Mesenteric fat pad (tissue), 1 donor: ENCODE measurements around the gene TTC39C. TPM values are rescaled to one million over a fixed set of nuclear protein-coding genes. Genes with fewer than 3 reads are reported as not detected.

Experiments
- DNase-seq: peaks from one replicate; pipeline ENCODE4 v3.0.0-alpha.2; 2020; ENCODE audit warnings: low spot score
- long read RNA-seq: library from polyadenylated mRNA; unstranded; transcript quantifications from one replicate; pipeline ENCODE4 v2.0.0, GENCODE V29; 2020
- total RNA-seq: library from RNA; stranded (reverse); fragmentation: NEBNext Ultra II Directional; extraction: Animal tissue kit (Norgen Biotek cat#: 25700); gene quantifications from one replicate; pipeline ENCODE4 v1.2.1, GENCODE V29; 2021
- donor health status: DM: yes; HTN: yes; CAD: no.

TTC39C gene
- 46.7 TPM for total RNA-seq
- long read RNA-seq, partial matches to known transcripts = 2 of 27 reads
- long read RNA-seq, other reads (novel, unspliced or antisense) = 22 of 27 reads

GRCh38 chr18:24014062-24014985 lies at the start of gene TTC39C:
TTC39C (plus strand) TSS chr18:24014754; CDS start chr18:24014872, 118 bp downstream.
- peak; percentile 93 for DNase-seq

GRCh38 chr18:23966909-23967308 lies 47.6 kb upstream of the TTC39C start:
- no peak for DNase-seq

- no peak for DNase-seq
Measured at GRCh38 chr18:23967321-23968089, 47.0 kb upstream of the TTC39C start.

DNA sequence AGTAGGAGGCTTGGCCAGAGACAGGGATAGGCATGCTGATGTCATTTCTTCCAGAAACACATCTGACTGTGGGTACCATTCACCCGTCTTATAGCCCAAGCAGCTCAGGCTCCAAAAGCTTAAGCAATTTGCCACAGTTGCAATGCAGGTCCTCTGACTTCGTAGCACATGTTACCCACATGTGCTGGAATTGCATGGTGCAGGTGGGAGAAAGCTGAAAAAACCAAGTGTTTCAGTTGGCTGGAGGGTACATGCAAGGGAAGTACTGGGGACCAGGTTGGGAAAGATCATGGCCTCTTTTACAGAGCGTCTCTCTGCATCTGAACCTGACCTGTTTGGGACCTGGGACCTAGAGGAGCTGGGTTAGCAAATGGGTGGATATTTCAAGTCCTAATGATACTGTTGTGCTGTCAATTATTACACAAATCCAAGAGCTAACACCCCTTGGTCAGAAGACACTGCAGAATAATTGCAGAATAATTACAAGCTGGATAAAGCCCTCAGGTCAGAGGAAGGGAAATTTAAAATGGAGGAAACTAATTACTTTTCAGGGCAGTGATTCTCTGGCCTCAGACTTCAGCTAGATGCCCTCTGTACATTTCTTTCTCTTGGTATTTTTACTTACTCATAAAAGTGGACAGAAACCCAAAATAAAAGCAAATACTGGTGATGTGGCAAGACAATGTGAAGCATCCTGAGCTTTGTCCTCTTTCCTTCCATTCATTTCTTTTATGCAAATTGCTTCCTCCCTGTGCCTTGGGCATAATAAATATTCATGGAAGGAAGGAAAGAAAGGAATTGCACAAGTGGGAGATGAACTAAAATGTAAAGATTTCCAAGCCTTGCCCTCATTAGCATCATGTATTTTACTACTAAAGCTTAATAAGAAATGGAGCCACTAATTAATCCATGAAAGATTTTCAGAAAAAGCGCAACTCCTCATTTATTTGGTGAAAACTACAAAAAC lies 45.6 kb upstream of the TTC39C start:
- no peak for DNase-seq

GRCh38 chr18:23969664-23970063 lies 44.9 kb upstream of the TTC39C start:
- DNase-seq = no peak

DNA sequence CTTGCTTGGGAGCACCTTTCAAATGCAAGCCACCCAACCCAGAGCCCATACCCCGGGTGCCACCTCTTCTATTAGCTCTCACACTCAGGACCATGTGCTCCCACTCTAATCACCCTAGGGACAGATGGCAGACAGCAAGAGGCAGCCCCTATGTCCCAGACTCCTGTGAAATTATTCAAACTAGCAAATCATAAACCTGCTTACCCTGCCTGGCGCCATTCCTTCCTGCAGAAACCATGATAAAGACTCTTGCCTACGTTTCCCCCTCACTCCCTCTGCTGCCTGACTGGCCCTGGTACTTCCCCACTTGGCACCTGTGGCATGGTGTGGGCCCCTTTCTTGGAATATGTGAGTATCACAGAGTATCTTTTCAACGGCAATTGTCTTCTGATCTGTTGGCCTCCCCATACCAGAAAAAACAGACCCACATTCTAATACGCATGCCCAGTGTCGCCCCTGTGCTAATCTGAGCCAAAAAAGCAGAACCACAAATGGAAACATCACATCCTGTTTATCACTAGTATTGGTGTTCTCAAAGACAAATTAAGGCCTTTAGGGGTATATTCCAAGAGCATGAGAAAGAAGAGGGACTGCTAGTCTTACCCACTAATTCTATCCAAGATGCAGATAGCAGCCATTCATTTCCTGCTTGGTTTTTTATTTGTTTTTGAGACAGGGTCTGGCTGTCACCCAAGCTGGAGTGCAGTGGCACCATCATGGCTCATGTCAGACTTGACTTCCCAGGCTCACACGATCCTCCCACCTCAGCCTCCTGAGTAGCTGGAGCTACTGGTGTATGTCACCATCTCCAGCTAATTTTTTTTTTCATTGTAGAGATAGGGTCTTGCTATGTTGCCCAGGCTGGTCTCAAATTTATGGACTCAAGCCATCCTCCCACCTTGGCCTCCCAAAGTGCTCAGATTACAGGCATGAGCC lies 44.1 kb upstream of the TTC39C start:
- DNase-seq = no peak

GRCh38 chr18:23971097-23971440 lies 43.5 kb upstream of the TTC39C start:
- no peak for DNase-seq

GRCh38 chr18:23971666-23972230 lies 42.8 kb upstream of the TTC39C start:
- DNase-seq = no peak

DNA sequence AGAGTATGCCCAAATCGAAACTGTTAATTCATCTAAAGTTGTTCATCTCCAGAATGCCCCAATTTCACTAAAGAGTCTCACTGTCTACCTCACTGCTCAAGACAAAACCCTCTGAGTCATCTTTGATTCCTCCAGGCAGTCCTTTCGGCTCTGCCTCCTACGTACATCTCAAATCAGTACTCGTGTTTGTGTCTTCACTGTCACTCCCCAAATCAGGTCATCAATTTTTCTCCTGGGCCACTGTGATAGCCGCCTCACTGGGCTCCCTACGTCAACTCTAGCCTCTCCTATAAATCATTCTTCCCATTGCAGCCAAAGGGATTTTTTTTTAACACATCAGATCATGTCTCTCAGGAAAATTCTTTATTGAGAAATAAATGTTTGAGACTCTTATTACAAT lies 42.1 kb upstream of the TTC39C start:
- DNase-seq = no peak

GRCh38 chr18:23977103-23977502 lies 37.5 kb upstream of the TTC39C start:
- no peak for DNase-seq

DNA sequence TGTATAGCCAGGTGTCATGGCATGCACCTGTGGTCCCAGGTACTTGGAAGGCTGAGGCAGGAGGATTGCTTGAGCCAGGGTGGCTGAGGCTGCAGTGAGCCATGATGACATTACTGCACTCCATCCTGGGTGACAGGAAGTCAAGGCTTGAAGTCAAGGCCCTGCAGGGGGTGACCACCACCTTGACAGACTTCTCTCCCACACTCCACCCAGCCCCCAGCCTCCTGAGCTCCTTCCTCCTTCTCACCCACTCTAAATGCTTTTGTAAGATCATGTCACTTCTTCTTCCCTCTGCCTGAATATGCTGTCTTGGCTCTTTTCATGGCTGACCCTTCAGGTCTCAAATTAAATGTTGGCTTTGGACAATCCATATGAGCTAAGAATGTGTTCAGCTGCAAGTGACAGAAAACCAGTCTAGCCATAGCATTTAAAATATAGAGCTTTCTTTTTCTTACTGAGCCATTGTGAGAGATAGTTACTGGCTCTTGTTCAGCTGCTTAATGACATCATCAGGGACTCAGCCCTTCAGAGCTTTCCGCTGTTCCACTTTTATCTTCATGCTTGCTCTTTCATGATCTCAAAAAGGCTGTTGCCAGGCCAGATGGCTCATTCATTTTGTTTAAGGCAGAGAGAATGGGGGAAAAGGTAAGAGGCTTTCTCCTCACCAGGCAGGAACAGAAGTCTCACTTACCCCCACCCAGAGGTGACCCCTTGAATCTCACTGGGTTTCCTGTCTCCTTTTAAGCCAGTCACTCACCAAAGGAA lies 36.7 kb upstream of the TTC39C start:
- DNase-seq = no peak

DNA sequence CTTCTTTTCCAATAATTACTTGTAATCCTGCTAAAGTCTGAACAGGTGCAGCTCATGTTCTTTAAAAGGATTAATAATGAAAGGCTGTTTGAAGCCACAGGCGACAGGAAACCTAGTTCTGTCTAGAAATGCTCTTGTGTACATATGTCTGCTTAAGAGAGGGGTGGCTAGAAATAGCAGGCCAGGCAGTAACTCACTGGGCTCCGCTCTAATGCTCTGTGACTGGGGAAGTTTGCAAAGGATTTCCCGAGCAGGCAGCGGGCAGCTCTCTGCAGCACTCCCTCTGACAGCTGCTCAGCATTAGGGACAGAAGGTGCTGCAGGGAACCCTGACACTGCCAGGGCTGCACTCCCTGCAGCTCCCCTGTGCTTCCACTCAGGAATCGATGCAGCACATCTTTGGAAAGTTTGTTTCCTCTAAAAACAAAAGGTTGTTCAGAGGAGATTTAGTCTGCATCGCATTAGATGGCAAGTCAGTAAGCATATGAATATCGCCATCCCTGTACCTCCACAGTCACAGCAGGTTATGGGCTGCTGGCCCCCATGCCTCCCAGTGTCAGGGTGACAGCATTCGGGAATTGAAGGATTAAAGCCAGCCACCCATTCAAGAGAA lies 33.1 kb upstream of the TTC39C start:
- no peak for DNase-seq

DNA sequence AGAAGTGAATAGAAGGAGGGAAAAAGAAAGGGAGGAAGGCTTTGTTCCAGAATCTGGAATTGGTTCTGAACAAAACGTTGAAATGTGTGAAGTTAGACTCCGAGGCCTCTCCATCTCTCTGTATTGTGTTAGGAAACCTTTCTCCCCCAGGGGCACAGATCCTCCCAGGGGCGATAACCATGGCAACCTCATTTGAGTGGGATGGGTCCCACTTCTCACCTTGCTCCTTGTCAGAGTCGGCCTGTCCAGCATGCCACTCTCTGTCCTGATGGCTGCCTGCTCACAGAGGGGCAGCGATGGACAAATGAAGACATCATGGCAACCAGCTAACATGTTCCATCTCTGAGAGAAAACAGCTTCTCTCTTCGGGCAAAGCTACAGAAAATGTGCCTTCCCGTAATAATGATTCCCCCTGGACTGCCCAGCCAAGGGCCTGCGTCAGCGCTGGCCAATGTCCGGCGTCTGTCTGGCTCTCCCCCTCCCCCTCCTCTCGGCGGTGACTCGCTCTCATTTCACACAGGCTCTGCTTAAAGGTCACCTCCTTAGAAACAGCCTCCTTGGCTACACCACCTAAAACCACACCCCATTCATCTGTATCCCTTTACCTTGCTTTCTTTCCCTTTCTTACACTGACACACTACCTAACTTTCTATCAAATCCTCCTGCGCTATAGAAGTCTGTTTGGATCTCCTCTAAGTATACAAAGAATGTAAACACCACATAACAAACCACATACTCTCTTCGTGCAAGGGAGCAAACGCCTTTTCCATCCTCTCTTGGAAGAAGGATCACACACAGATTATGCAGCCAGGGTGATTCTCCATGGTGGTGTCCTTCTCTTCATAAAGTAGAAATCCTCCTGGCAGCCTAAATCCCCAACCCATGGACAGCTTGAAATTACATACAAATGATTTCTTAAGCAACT lies 32.1 kb upstream of the TTC39C start:
- DNase-seq = no peak

GRCh38 chr18:23983112-23983511 lies 31.4 kb upstream of the TTC39C start:
- DNase-seq = no peak

- no peak for DNase-seq
Measured at GRCh38 chr18:23986600-23987359, 27.8 kb upstream of the TTC39C start.
